HL-60 (cell line): ENCODE data around the gene TMEM19.

Experiments
- CTCF ChIP-seq: IDR thresholded peaks from one replicate; pipeline ENCODE4 v1.5.1; 2011; ENCODE audit warnings: low read length, control low read depth, inconsistent platforms; ENCODE audit not compliant: insufficient read depth
- GABPA ChIP-seq: IDR thresholded peaks from 2 replicates; pipeline ENCODE4 v1.6.1; 2012; ENCODE audit warnings: low read depth
- POLR2AphosphoS5 ChIP-seq: IDR thresholded peaks from 2 replicates; pipeline ENCODE4 v1.6.1; 2012; ENCODE audit warnings: low read depth
- REST ChIP-seq: IDR thresholded peaks from 2 replicates; pipeline ENCODE4 v1.6.1; 2012; ENCODE audit warnings: low read depth; ENCODE audit not compliant: insufficient replicate concordance
- SPI1 ChIP-seq: IDR thresholded peaks from 2 replicates; pipeline ENCODE4 v1.6.1; 2012; ENCODE audit warnings: low read depth, mild to moderate bottlenecking, borderline replicate concordance

GRCh38 chr12:71664411-71665089 is 21.3 kb upstream of the TMEM19 start:
- TF ChIP-seq CTCF, result no peak
- TF ChIP-seq POLR2AphosphoS5, result no peak
- TF ChIP-seq REST, result no peak
- no peak for TF ChIP-seq GABPA
- no peak for TF ChIP-seq SPI1
